Measurements from ENCODE around the gene KBTBD4. TPM values are rescaled to one million over a fixed set of nuclear protein-coding genes. Genes with fewer than 3 reads are reported as not detected.

The KBTBD4 gene
- total and polyA plus RNA-seq, 2 of the 13 experiments (the other 11 are each of a cell fraction or from before 2014, with no cell fraction given) = 8.5 to 12.8 TPM

DNA sequence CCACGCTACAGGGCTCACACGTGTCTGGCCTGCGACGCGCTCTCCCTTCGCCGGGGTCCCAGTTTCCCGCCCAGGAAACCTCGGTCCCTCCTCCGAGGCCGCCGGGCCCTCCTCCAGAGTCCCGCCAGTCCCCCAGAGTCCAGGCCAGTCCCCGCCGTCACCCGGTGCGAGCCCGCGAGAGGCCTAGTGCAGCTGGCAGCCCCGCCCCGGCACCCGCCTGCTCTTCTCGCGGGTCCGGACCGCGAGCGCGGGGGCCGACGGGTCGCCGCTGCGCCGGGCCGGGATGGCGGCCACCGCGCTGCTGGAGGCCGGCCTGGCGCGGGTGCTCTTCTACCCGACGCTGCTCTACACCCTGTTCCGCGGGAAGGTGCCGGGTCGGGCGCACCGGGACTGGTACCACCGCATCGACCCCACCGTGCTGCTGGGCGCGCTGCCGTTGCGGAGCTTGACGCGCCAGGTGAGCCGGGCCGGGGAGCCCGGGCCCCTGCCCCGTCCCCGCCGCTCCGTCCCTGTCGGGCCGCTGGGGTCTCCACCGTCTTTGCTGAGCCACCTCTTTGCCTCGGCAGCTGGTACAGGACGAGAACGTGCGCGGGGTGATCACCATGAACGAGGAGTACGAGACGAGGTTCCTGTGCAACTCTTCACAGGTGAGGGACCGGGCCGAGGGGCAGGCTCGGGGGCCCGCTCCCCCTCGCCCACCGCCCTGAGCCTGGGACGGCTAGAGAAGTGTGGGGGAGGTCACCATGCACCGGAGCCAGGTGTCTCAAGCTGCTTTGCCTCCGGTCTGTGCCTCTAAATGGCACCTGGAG lies 13.2 kb downstream of the KBTBD4 start, which contains the start of gene PTPMT1 (continued):
- 0 out of 2 replicates have a peak, but pooled peaks have one; percentile 81 for TF ChIP-seq ZNF674 (CRISPR knock-in tag; IDR thresholded peaks at IDR 0.05; ENCODE audit: low read depth)
- TF ChIP-seq ZSCAN25 (CRISPR knock-in tag; IDR thresholded peaks at IDR 0.05) = 0 out of 2 replicates have a peak, but pooled peaks have one; percentile 10
- TF ChIP-seq KDM1A (CRISPR knock-in tag; IDR thresholded peaks at IDR 0.05) = no peak
- TF ChIP-seq RFX5 (IDR thresholded peaks at IDR 0.05; ENCODE audit: low read depth, low read length) = no peak
- peak; percentile 43 for TF ChIP-seq ZNF839 (CRISPR knock-in tag; IDR thresholded peaks at IDR 0.05; ENCODE audit: borderline replicate concordance)
- peak; percentile 73; the same call in 1 of the 2 replicates for TF ChIP-seq ZNF746 (CRISPR knock-in tag; IDR thresholded peaks at IDR 0.05)
- no peak for TF ChIP-seq ZNF317 (CRISPR knock-in tag; IDR thresholded peaks at IDR 0.05)
- no peak for TF ChIP-seq ZNF7 (CRISPR knock-in tag; IDR thresholded peaks at IDR 0.05)
- TF ChIP-seq GTF3A (CRISPR knock-in tag; conservative IDR thresholded peaks at IDR 0.05) = no peak
- peak; percentile 89 for TF ChIP-seq ZNF776 (CRISPR knock-in tag; IDR thresholded peaks at IDR 0.05)
- 0 out of 2 replicates have a peak, but pooled peaks have one; percentile 41 for TF ChIP-seq ZNF589 (CRISPR knock-in tag; conservative IDR thresholded peaks at IDR 0.05)
- 0 out of 2 replicates have a peak, but pooled peaks have one; percentile 47 for TF ChIP-seq HOXA5 (CRISPR knock-in tag; IDR thresholded peaks at IDR 0.05)
- TF ChIP-seq, protein P1, sequence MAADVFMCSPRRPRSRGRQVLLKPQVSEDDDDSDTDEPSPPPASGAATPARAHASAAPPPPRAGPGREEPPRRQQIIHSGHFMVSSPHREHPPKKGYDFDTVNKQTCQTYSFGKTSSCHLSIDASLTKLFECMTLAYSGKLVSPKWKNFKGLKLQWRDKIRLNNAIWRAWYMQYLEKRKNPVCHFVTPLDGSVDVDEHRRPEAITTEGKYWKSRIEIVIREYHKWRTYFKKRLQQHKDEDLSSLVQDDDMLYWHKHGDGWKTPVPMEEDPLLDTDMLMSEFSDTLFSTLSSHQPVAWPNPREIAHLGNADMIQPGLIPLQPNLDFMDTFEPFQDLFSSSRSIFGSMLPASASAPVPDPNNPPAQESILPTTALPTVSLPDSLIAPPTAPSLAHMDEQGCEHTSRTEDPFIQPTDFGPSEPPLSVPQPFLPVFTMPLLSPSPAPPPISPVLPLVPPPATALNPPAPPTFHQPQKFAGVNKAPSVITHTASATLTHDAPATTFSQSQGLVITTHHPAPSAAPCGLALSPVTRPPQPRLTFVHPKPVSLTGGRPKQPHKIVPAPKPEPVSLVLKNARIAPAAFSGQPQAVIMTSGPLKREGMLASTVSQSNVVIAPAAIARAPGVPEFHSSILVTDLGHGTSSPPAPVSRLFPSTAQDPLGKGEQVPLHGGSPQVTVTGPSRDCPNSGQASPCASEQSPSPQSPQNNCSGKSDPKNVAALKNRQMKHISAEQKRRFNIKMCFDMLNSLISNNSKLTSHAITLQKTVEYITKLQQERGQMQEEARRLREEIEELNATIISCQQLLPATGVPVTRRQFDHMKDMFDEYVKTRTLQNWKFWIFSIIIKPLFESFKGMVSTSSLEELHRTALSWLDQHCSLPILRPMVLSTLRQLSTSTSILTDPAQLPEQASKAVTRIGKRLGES (CRISPR knock-in tag; IDR thresholded peaks at IDR 0.05; ENCODE audit: borderline replicate concordance) = no peak
- TF ChIP-seq ZNF672 (CRISPR knock-in tag; IDR thresholded peaks at IDR 0.05) = no peak
- TF ChIP-seq ZMYM2 (CRISPR knock-in tag; IDR thresholded peaks at IDR 0.05) = 0 out of 2 replicates have a peak, but pooled peaks have one; percentile 22
- TF ChIP-seq, protein P2, sequence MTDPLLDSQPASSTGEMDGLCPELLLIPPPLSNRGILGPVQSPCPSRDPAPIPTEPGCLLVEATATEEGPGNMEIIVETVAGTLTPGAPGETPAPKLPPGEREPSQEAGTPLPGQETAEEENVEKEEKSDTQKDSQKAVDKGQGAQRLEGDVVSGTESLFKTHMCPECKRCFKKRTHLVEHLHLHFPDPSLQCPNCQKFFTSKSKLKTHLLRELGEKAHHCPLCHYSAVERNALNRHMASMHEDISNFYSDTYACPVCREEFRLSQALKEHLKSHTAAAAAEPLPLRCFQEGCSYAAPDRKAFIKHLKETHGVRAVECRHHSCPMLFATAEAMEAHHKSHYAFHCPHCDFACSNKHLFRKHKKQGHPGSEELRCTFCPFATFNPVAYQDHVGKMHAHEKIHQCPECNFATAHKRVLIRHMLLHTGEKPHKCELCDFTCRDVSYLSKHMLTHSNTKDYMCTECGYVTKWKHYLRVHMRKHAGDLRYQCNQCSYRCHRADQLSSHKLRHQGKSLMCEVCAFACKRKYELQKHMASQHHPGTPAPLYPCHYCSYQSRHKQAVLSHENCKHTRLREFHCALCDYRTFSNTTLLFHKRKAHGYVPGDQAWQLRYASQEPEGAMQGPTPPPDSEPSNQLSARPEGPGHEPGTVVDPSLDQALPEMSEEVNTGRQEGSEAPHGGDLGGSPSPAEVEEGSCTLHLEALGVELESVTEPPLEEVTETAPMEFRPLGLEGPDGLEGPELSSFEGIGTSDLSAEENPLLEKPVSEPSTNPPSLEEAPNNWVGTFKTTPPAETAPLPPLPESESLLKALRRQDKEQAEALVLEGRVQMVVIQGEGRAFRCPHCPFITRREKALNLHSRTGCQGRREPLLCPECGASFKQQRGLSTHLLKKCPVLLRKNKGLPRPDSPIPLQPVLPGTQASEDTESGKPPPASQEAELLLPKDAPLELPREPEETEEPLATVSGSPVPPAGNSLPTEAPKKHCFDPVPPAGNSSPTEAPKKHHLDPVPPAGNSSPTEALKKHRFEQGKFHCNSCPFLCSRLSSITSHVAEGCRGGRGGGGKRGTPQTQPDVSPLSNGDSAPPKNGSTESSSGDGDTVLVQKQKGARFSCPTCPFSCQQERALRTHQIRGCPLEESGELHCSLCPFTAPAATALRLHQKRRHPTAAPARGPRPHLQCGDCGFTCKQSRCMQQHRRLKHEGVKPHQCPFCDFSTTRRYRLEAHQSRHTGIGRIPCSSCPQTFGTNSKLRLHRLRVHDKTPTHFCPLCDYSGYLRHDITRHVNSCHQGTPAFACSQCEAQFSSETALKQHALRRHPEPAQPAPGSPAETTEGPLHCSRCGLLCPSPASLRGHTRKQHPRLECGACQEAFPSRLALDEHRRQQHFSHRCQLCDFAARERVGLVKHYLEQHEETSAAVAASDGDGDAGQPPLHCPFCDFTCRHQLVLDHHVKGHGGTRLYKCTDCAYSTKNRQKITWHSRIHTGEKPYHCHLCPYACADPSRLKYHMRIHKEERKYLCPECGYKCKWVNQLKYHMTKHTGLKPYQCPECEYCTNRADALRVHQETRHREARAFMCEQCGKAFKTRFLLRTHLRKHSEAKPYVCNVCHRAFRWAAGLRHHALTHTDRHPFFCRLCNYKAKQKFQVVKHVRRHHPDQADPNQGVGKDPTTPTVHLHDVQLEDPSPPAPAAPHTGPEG (CRISPR knock-in tag; IDR thresholded peaks at IDR 0.05) = peak; percentile 58; the same call in 1 of the 2 replicates
- no peak for TF ChIP-seq ETV5 (CRISPR knock-in tag; IDR thresholded peaks at IDR 0.05; ENCODE audit: borderline replicate concordance)
- TF ChIP-seq RAD21 (CRISPR knock-in tag; IDR thresholded peaks at IDR 0.05) = no peak; the same call in 1 of the 2 replicates
- peak; percentile 93 for TF ChIP-seq RBFOX2 (IDR thresholded peaks at IDR 0.05; ENCODE audit: low read depth, low read length)
- 0 out of 2 replicates have a peak, but pooled peaks have one; percentile 45 for TF ChIP-seq ZNF556 (CRISPR knock-in tag; IDR thresholded peaks at IDR 0.05; ENCODE audit: borderline replicate concordance)
- no peak for TF ChIP-seq RBM22 (optimal IDR thresholded peaks at IDR 0.05; ENCODE audit: low read length)
- no peak for TF ChIP-seq TBX3 (IDR thresholded peaks at IDR 0.05; ENCODE audit: borderline replicate concordance)
